Neuronal stem cell (in vitro differentiated cells): ENCODE data around the gene ICA1. TPM values are rescaled to one million over a fixed set of nuclear protein-coding genes. Genes with fewer than 3 reads are reported as not detected.

Experiments
- DNase-seq: peaks from one replicate; pipeline ENCODE4 v3.0.0-alpha.2; 2013; ENCODE audit warnings: low spot score
- H2AFZ ChIP-seq: one replicate; pipeline ENCODE4 v1.6.1; 2013; ENCODE audit warnings: mild to moderate bottlenecking, low read length, inconsistent platforms
- H2AK5ac ChIP-seq: 2 replicates; pipeline ENCODE4 v1.6.1; 2013; ENCODE audit warnings: low read depth, mild to moderate bottlenecking, inconsistent platforms, low read length, moderate library complexity, mixed read lengths
- H2BK120ac ChIP-seq: 2 replicates; pipeline ENCODE4 v1.6.1; 2013; ENCODE audit warnings: low read depth, mild to moderate bottlenecking, inconsistent platforms, low read length, moderate library complexity, mixed read lengths
- H2BK12ac ChIP-seq: one replicate; pipeline ENCODE4 v1.6.1; 2013; ENCODE audit warnings: low read length, inconsistent platforms
- H2BK15ac ChIP-seq: 2 replicates; pipeline ENCODE4 v1.6.1; 2013; ENCODE audit warnings: mild to moderate bottlenecking, low read length, inconsistent platforms, mixed read lengths
- H2BK5ac ChIP-seq: one replicate; pipeline ENCODE4 v1.6.1; 2013; ENCODE audit warnings: inconsistent platforms, mild to moderate bottlenecking, low read length, moderate library complexity
- H3K14ac ChIP-seq: one replicate; pipeline ENCODE4 v1.6.1; 2013; ENCODE audit warnings: low read length, inconsistent platforms
- H3K18ac ChIP-seq: 2 replicates; pipeline ENCODE4 v1.6.1; 2013; ENCODE audit warnings: low read length, inconsistent platforms
- H3K23ac ChIP-seq: 2 replicates; pipeline ENCODE4 v1.6.1; 2013; ENCODE audit warnings: low read depth, mild to moderate bottlenecking, mixed read lengths, low read length, inconsistent platforms; ENCODE audit not compliant: poor library complexity
- H3K27ac ChIP-seq: replicated peaks from 3 replicates; pipeline ENCODE4 v1.5.1; 2013; ENCODE audit warnings: low read length, inconsistent platforms
- H3K27me3 ChIP-seq, 3 experiments: 2 replicates each; pipeline ENCODE4 v1.6.1; 2013; ENCODE audit warnings: low read length in 3 of 3, mild to moderate bottlenecking in 2 of 3, inconsistent platforms in 1 of 3, low read depth in 1 of 3, mixed read lengths in 1 of 3, moderate library complexity in 1 of 3; ENCODE audit not compliant: control insufficient read depth in 3 of 3, insufficient read depth in 3 of 3
- H3K36me3 ChIP-seq, 2 donors: replicated peaks in 1 of 2; 2 replicates each; pipeline ENCODE4 v1.6.1; 2013; ENCODE audit warnings: low read length in 2 of 2; ENCODE audit not compliant: control insufficient read depth in 2 of 2, insufficient read depth in 2 of 2
- H3K4ac ChIP-seq: 2 replicates; pipeline ENCODE4 v1.6.1; 2013; ENCODE audit warnings: inconsistent platforms, mild to moderate bottlenecking, low read length, moderate library complexity
- H3K4me1 ChIP-seq, 2 donors: 1 replicate in 1 of 2; 2 replicates in 1 of 2; pipeline ENCODE4 v1.6.1; 2013; ENCODE audit warnings: low read length in 2 of 2, low read depth in 1 of 2; ENCODE audit not compliant: control insufficient read depth in 2 of 2, insufficient read depth in 1 of 2
- H3K4me2 ChIP-seq: one replicate; pipeline ENCODE4 v1.6.1; 2013; ENCODE audit warnings: mild to moderate bottlenecking, low read length, inconsistent platforms; ENCODE audit not compliant: insufficient read depth, poor library complexity, severe bottlenecking
- H3K4me3 ChIP-seq, 2 donors: 2 replicates each; pipeline ENCODE4 v1.5.1; 2013; ENCODE audit warnings: low read length in 2 of 2, mild to moderate bottlenecking in 2 of 2, inconsistent platforms in 1 of 2, moderate library complexity in 1 of 2
- H3K79me1 ChIP-seq: one replicate; pipeline ENCODE4 v1.6.1; 2013; ENCODE audit warnings: low read depth, mild to moderate bottlenecking, inconsistent platforms, low read length, moderate library complexity
- H3K9ac ChIP-seq: one replicate; pipeline ENCODE4 v1.6.1; 2013; ENCODE audit warnings: mild to moderate bottlenecking, low read depth, low read length, inconsistent platforms; ENCODE audit not compliant: poor library complexity
- H3K9me3 ChIP-seq, 2 donors: replicated peaks in 1 of 2; 2 replicates each; pipeline versions ENCODE3 to v1.6.1; 2013; ENCODE audit warnings: low read length in 2 of 2, mild to moderate bottlenecking in 2 of 2, inconsistent platforms in 1 of 2, low read depth in 1 of 2, mixed read lengths in 1 of 2, moderate library complexity in 1 of 2; ENCODE audit not compliant: control insufficient read depth in 2 of 2, insufficient read depth in 1 of 2
- H4K8ac ChIP-seq: one replicate; pipeline ENCODE4 v1.6.1; 2013; ENCODE audit warnings: low read depth, mild to moderate bottlenecking, inconsistent platforms, low read length, moderate library complexity
- H4K91ac ChIP-seq: one replicate; pipeline ENCODE4 v1.6.1; 2013; ENCODE audit warnings: low read length, low read depth, mild to moderate bottlenecking, inconsistent platforms; ENCODE audit not compliant: poor library complexity
- WGBS, 2 donors: extraction: QIAGEN DNeasy Blood & Tissue Kit; methylation state at CpG; one replicate each; pipeline ENCODE4 v1.1.7; 2013; ENCODE audit warnings: missing lambda C conversion rate in 2 of 2, mixed read lengths in 1 of 2; ENCODE audit not compliant: insufficient read length in 2 of 2, insufficient replicate concordance in 1 of 2; ENCODE audit errors: extremely low coverage in 2 of 2; 5-methylcytosine and 5-hydroxymethylcytosine counted together
- polyA plus RNA-seq, 2 experiments: library from polyadenylated mRNA; stranded (reverse); fragments of 200-250 nt; gene quantifications; one replicate each; pipeline ENCODE4 v1.2.3, GENCODE V29; 2013

The ICA1 gene
- 6.6 TPM for polyA plus RNA-seq (2013, experiment 1 of 2)
- 7.8 TPM for polyA plus RNA-seq (2013, experiment 2 of 2)

DNA sequence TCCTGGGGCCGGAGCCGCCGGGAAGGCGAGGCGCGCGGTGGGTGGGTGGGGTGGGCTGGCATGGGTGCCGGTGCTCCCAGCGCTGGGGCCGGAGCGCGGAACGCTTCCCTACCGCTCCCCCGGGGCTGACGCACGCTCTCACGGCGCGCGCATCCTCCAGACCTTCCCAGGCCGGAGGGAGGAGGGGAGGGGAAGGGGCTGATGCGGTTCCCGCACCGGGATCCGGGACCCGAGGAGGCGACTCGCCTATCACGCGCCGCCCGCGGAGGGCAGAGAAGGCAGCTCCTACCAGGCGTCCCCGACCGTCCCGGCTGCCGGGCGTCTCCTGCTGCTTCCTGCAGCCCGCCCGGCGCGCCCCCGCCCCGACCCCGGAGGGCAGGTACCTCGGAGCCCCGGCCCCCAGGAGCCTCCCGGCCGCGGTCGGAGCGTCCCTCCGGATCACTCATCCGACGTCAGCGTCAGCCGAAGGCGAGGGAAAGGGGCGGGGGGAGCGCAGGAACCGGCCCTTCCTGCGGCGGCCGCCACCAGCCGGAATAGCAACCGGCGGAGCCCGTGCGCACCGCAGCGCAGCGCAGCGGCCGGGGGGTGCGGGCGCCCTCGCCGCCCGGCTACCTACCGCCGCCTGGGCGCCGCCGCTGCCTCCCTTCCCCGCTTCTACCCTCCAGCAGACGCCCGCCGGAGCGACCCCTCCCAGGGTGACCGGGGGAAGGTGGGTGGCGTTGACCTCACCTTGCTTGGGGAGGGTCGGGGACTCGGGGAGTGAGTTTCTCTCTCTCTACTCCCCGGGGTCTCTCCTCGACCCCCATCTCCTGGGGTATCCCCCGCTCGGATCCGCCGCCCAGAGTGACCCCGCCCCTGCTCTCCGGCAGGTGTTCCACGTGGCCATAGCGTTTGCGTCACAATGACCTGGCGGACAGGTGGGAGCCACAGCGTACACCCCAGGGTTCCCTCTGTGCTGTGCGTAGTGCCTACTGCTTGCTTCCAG lies at the start of gene ICA1:
Gene ICA1 (minus strand): TSS at position 457 of the 985 bp plus-strand sequence. CDS start 26,241 bp downstream, outside the sequence.
- Histone ChIP-seq H2AK5ac (no peak within 1 kb of the TSS), H2AFZ (peak within 1 kb of the TSS; percentile 99), H4K91ac (no peak within 1 kb of the TSS), H3K27me3 (peaks cover 0 to 23% (median 12%) of the 10 kb centered on the region in 3 experiments), H2BK12ac (no peak within 1 kb of the TSS), H3K79me1 (no peaks in the 10 kb centered on the region), H3K9ac (peak within 1 kb of the TSS; percentile 73), H2BK5ac (no peak within 1 kb of the TSS), H3K4me2 (peak within 1 kb of the TSS; percentile 78), H3K23ac (peak within 1 kb of the TSS; percentile 90), H3K4ac (no peak within 1 kb of the TSS), H3K4me1 (peaks cover 0 to 2% of the 10 kb centered on the region in 2 donors), H3K9me3 (no peaks in the 10 kb centered on the region), H2BK15ac (peak within 1 kb of the TSS; percentile 79), H3K36me3 (no peaks in the 10 kb centered on the region), H3K27ac (no peak within 1 kb of the TSS), H3K18ac (peak within 1 kb of the TSS; percentile 93), H3K14ac (no peak within 1 kb of the TSS), H3K4me3 (peak within 1 kb of the TSS; percentile 57 to 90), H4K8ac (no peak within 1 kb of the TSS), H2BK120ac (no peak within 1 kb of the TSS)
- DNase-seq = peak; percentile 66
- no CpG with 5 or more reads among the region's 109 CpGs for WGBS, 2 donors

DNA sequence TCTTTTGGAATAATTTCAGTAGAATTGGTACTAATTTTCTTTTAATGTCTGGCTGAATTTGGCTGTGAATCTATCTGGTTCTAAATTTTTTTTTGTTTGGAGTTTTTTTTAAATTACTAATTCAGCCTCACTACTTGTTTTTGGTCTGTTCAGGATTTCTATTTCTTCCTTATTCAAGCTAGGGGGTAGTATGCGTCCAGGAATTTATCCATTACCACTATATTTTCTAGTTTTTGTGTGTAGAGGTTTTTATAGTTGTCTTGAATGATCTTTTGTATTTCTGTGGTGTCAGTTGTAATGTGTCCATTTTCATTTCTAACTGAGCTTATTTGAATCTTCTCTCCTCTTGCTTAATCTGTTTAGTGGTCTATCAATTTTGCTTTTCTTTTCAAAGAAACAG lies 48.9 kb upstream of the ICA1 start:
- H2BK120ac ChIP-seq = no peak overlapping the region
- no CpG with 5 or more reads among the region's 1 CpG for WGBS, 2 donors
- H3K36me3 ChIP-seq = no peaks in the 10 kb centered on the region

DNA sequence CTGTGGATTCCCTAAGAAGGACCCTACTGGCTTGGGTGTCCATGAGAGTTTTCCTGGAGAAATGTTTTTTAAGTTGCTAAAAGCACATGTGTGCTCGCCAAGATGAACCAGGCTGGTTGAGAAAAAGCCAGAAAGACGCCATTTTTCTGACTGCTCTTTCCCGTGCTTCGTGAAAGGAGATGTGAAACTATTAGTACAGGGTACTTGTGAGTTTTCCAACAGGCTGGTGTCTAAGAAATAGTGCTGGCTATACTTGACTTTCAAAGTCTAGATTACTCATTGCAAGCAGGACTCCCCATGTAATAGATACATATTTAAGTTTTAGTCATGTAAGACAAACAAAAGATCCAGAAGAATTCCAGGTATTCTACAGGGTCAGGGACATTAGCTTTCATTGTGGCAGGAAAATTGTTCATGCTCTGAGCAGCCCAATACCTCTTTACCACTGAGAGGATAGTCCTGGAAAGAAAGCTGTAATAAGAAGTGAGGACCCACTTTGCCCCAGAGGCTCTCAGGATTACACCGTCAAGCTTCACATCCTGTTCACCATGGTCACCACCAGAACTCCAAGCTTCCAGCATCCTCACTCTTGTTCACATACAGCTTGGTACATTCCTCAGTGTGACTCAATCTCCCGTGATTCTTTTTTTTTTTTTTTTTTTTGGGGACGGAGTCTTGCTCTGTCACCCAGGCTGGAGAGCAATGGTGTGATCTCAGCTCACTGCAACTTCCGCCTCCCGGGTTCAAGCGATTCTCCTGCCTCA lies 43.8 kb upstream of the ICA1 start:
- no peaks in the 10 kb centered on the region for H3K27me3 ChIP-seq
- no peak overlapping the region for H4K8ac ChIP-seq
- no peak overlapping the region for H4K91ac ChIP-seq
- no peak overlapping the region for H3K4me3 ChIP-seq
- no peak overlapping the region for H2BK5ac ChIP-seq
- no peaks in the 10 kb centered on the region for H3K79me1 ChIP-seq
- no peak overlapping the region for H3K23ac ChIP-seq
- no peak overlapping the region for H3K4ac ChIP-seq
- H3K4me1 ChIP-seq = no peaks in the 10 kb centered on the region
- H3K36me3 ChIP-seq = no peaks in the 10 kb centered on the region
- H3K9ac ChIP-seq = no peak overlapping the region
- no peak overlapping the region for H3K27ac ChIP-seq
- no peak overlapping the region for H2BK12ac ChIP-seq
- no peak overlapping the region for H3K18ac ChIP-seq
- no peak overlapping the region for H2BK120ac ChIP-seq
- H3K4me2 ChIP-seq = no peak overlapping the region
- DNase-seq = no peak
- no peak overlapping the region for H3K14ac ChIP-seq
- H3K9me3 ChIP-seq = no peaks in the 10 kb centered on the region
- no peak overlapping the region for H2AK5ac ChIP-seq
- H2BK15ac ChIP-seq = no peak overlapping the region
- no peak overlapping the region for H2AFZ ChIP-seq
- no CpG with 5 or more reads among the region's 10 CpGs for WGBS, 2 donors

More for the DNA sequence above, 48.9 kb upstream of the ICA1 start:
- Histone ChIP-seq H3K4me3 (no peak overlapping the region), H3K79me1 (no peaks in the 10 kb centered on the region), H4K91ac (no peak overlapping the region), H3K9me3 (peaks cover 0 to 11% of the 10 kb centered on the region in 2 donors), H3K27me3 (no peaks in the 10 kb centered on the region), H3K4me2 (no peak overlapping the region), H3K4me1 (no peaks in the 10 kb centered on the region), H3K18ac (no peak overlapping the region), H2BK15ac (no peak overlapping the region), H2BK5ac (no peak overlapping the region), H3K27ac (no peak overlapping the region), H3K23ac (no peak overlapping the region), H4K8ac (no peak overlapping the region), H2AK5ac (no peak overlapping the region), H3K9ac (no peak overlapping the region), H2AFZ (no peak overlapping the region), H3K14ac (no peak overlapping the region), H2BK12ac (no peak overlapping the region), H3K4ac (no peak overlapping the region)
- no peak for DNase-seq

DNA sequence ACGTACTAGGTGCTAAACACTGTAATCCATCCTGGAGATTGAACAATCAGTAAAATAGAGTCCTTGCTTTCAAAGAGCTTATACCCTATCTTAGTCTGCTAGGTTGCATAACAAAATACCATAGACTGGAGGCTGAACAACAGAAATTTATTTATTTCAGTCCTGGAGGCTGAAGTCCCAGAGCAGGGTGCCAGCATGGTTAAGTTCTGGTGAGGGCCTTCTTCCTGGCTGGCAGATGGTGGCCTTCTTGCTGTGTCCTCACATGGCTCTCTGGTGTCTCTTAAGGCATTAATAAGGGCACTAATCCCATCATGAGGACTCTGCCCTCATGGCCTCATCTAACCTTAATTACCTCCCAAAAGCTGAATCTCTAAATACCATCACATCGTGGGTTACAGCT lies 43.1 kb upstream of the ICA1 start:
- H2BK120ac ChIP-seq = no peak overlapping the region
- H3K18ac ChIP-seq = no peak overlapping the region
- H3K9me3 ChIP-seq = no peaks in the 10 kb centered on the region
- WGBS, 2 donors = no CpG with 5 or more reads among the region's 2 CpGs
- no peak overlapping the region for H2BK12ac ChIP-seq
- no peak overlapping the region for H3K27ac ChIP-seq
- no peak overlapping the region for H3K4ac ChIP-seq
- H3K23ac ChIP-seq = no peak overlapping the region
- H4K91ac ChIP-seq = no peak overlapping the region
- H3K14ac ChIP-seq = no peak overlapping the region
- DNase-seq = no peak
- no peak overlapping the region for H2BK5ac ChIP-seq
- H3K9ac ChIP-seq = no peak overlapping the region
- H3K4me1 ChIP-seq = no peaks in the 10 kb centered on the region
- no peak overlapping the region for H4K8ac ChIP-seq
- no peaks in the 10 kb centered on the region for H3K36me3 ChIP-seq
- no peaks in the 10 kb centered on the region for H3K27me3 ChIP-seq
- H3K79me1 ChIP-seq = no peaks in the 10 kb centered on the region
- no peak overlapping the region for H3K4me2 ChIP-seq
- no peak overlapping the region for H2BK15ac ChIP-seq
- no peak overlapping the region for H2AFZ ChIP-seq
- no peak overlapping the region for H3K4me3 ChIP-seq
- no peak overlapping the region for H2AK5ac ChIP-seq
